Astrocyte (in vitro differentiated cells and primary cell): ENCODE data around the gene RAP1GAP. TPM values are rescaled to one million over a fixed set of nuclear protein-coding genes. Genes with fewer than 3 reads are reported as not detected.

Experiments
- DNase-seq: peaks from one replicate; pipeline ENCODE4 v3.0.0-alpha.2; 2010; ENCODE audit warnings: low read depth
- FAIRE-seq: peaks from 2 replicates; lab custom pipeline; 2011; peaks lifted over from hg19 to GRCh38; lab: Jason Lieb, UNC
- H2AFZ ChIP-seq: 2 replicates; pipeline ENCODE4 v1.6.0; 2012; ENCODE audit warnings: low read depth, low read length, inconsistent platforms
- H3K27ac ChIP-seq: 2 replicates; pipeline ENCODE4 v1.5.1; 2011; ENCODE audit warnings: low read depth, low read length, inconsistent platforms
- H3K27me3 ChIP-seq: 2 replicates; pipeline ENCODE4 v1.6.0; 2011; ENCODE audit warnings: low read length, inconsistent platforms; ENCODE audit not compliant: insufficient read depth
- H3K36me3 ChIP-seq: 2 replicates; pipeline ENCODE4 v1.5.1; 2011; ENCODE audit warnings: low read length, inconsistent platforms; ENCODE audit not compliant: insufficient read depth
- H3K4me1 ChIP-seq: 2 replicates; pipeline ENCODE4 v1.5.1; 2011; ENCODE audit warnings: low read length, inconsistent platforms; ENCODE audit not compliant: insufficient read depth
- H3K4me2 ChIP-seq: 2 replicates; pipeline ENCODE4 v1.6.0; 2012; ENCODE audit warnings: low read length, inconsistent platforms
- H3K4me3 ChIP-seq: 2 replicates; pipeline ENCODE4 v1.5.1; 2011; ENCODE audit warnings: low read depth, mild to moderate bottlenecking, low read length, inconsistent platforms; ENCODE audit not compliant: insufficient read depth
- H3K79me2 ChIP-seq: 2 replicates; pipeline ENCODE4 v1.6.0; 2012; ENCODE audit warnings: mild to moderate bottlenecking, low read length, inconsistent platforms; ENCODE audit not compliant: insufficient read depth
- H3K9ac ChIP-seq: 2 replicates; pipeline ENCODE4 v1.6.0; 2012; ENCODE audit warnings: mild to moderate bottlenecking, low read length, inconsistent platforms
- H3K9me3 ChIP-seq: 2 replicates; pipeline ENCODE4 v1.5.1; 2012; ENCODE audit warnings: low read depth, mild to moderate bottlenecking, low read length, inconsistent platforms; ENCODE audit not compliant: insufficient read depth
- H4K20me1 ChIP-seq: 2 replicates; pipeline ENCODE4 v1.6.0; 2012; ENCODE audit warnings: low read length, inconsistent platforms; ENCODE audit not compliant: insufficient read depth
- H3K27ac Mint-ChIP-seq: one replicate; pipeline ENCODE4 v1.8.0; 2021; ENCODE audit warnings: mild to moderate bottlenecking, mixed read lengths; ENCODE audit not compliant: unreplicated experiment
- H3K27me3 Mint-ChIP-seq: one replicate; pipeline ENCODE4 v1.8.0; 2021; ENCODE audit warnings: low read depth, mixed read lengths; ENCODE audit not compliant: unreplicated experiment
- H3K36me3 Mint-ChIP-seq: one replicate; pipeline ENCODE4 v1.8.0; 2021; ENCODE audit warnings: low read depth, mixed read lengths; ENCODE audit not compliant: unreplicated experiment
- H3K4me1 Mint-ChIP-seq: one replicate; pipeline ENCODE4 v1.8.0; 2021; ENCODE audit warnings: low read depth, mixed read lengths; ENCODE audit not compliant: unreplicated experiment
- H3K4me3 Mint-ChIP-seq: one replicate; pipeline ENCODE4 v1.8.0; 2021; ENCODE audit warnings: mild to moderate bottlenecking, moderate library complexity, mixed read lengths; ENCODE audit not compliant: unreplicated experiment
- H3K9me3 Mint-ChIP-seq: one replicate; pipeline ENCODE4 v1.8.0; 2021; ENCODE audit warnings: mild to moderate bottlenecking, mixed read lengths; ENCODE audit not compliant: unreplicated experiment
- CTCF ChIP-seq: IDR thresholded peaks from 2 replicates; pipeline ENCODE4 v1.5.1; 2011; ENCODE audit warnings: low read depth, mild to moderate bottlenecking, inconsistent platforms, low read length, moderate library complexity; ENCODE audit not compliant: insufficient read depth
- EZH2 ChIP-seq: IDR thresholded peaks from 2 replicates; pipeline ENCODE4 v1.6.1; 2012; ENCODE audit warnings: mild to moderate bottlenecking, low read length, inconsistent platforms; ENCODE audit not compliant: insufficient read depth
- total RNA-seq: library from RNA; stranded (reverse); gene quantifications from 2 replicates; pipeline ENCODE4 v1.2.1, GENCODE V29; 2021

Gene RAP1GAP
- total RNA-seq, 1 donor from 2014 or later: 3.2 TPM

- Histone ChIP-seq H2AFZ (no peak overlapping the region), H3K27me3 (peaks cover 2% of the 10 kb centered on the region), H3K4me1 (peaks cover 12% of the 10 kb centered on the region), H4K20me1 (no peaks in the 10 kb centered on the region), H3K9me3 (no peaks in the 10 kb centered on the region), H3K4me3 (no peak overlapping the region), H3K4me2 (no peak overlapping the region), H3K27ac (no peak overlapping the region), H3K9ac (no peak overlapping the region), H3K36me3 (no peaks in the 10 kb centered on the region), H3K79me2 (no peaks in the 10 kb centered on the region)
- no peak for TF ChIP-seq EZH2
- no peak for DNase-seq
- peaks cover 13% of the 10 kb centered on the region for H3K4me1 Mint-ChIP-seq
- no peak overlapping the region for H3K4me3 Mint-ChIP-seq
- H3K36me3 Mint-ChIP-seq: peaks cover 6% of the 10 kb centered on the region
- no peak for FAIRE-seq
- H3K9me3 Mint-ChIP-seq: no peaks in the 10 kb centered on the region
- no peak overlapping the region for H3K27ac Mint-ChIP-seq
- H3K27me3 Mint-ChIP-seq: peaks cover 12% of the 10 kb centered on the region
Measured at GRCh38 chr1:21562896-21563295, 106.3 kb downstream of the RAP1GAP start.

- no peaks in the 10 kb centered on the region for H3K79me2 ChIP-seq
- peaks cover 10% of the 10 kb centered on the region for H3K4me1 Mint-ChIP-seq
- H3K27me3 ChIP-seq: peaks cover 2% of the 10 kb centered on the region
- no peak overlapping the region for H2AFZ ChIP-seq
- no peak overlapping the region for H3K9ac ChIP-seq
- no peak for FAIRE-seq
- H3K9me3 Mint-ChIP-seq: no peaks in the 10 kb centered on the region
- no peaks in the 10 kb centered on the region for H3K9me3 ChIP-seq
- H3K4me3 Mint-ChIP-seq: no peak overlapping the region
- H3K27ac Mint-ChIP-seq: no peak overlapping the region
- H3K4me2 ChIP-seq: no peak overlapping the region
- no peaks in the 10 kb centered on the region for H4K20me1 ChIP-seq
- no peak for DNase-seq
- H3K27me3 Mint-ChIP-seq: peaks cover 12% of the 10 kb centered on the region
- H3K4me3 ChIP-seq: no peak overlapping the region
- no peaks in the 10 kb centered on the region for H3K36me3 ChIP-seq
- H3K36me3 Mint-ChIP-seq: peaks cover 11% of the 10 kb centered on the region
- H3K4me1 ChIP-seq: no peaks in the 10 kb centered on the region
- TF ChIP-seq EZH2: no peak
- no peak overlapping the region for H3K27ac ChIP-seq
Measured at GRCh38 chr1:21560916-21561638, 108.1 kb downstream of the RAP1GAP start.

- Histone ChIP-seq H4K20me1 (no peaks in the 10 kb centered on the region), H3K36me3 (no peaks in the 10 kb centered on the region), H3K79me2 (no peaks in the 10 kb centered on the region), H3K9ac (no peak overlapping the region), H3K27me3 (peaks cover 2% of the 10 kb centered on the region), H3K4me2 (no peak overlapping the region), H3K9me3 (no peaks in the 10 kb centered on the region), H2AFZ (no peak overlapping the region), H3K27ac (no peak overlapping the region), H3K4me3 (no peak overlapping the region), H3K4me1 (no peaks in the 10 kb centered on the region)
- Mint-ChIP-seq H3K27ac (no peak overlapping the region), H3K4me3 (no peak overlapping the region), H3K36me3 (peaks cover 9% of the 10 kb centered on the region), H3K9me3 (no peaks in the 10 kb centered on the region), H3K27me3 (peaks cover 12% of the 10 kb centered on the region), H3K4me1 (peaks cover 4% of the 10 kb centered on the region)
- no peak for TF ChIP-seq CTCF
- TF ChIP-seq EZH2: no peak
- DNase-seq (no peak), FAIRE-seq (no peak)
Measured at GRCh38 chr1:21559788-21560567, 109.2 kb downstream of the RAP1GAP start.
